SJSA1 (cell line): ENCODE measurements around the gene GNAS-AS1. TPM values are rescaled to one million over a fixed set of nuclear protein-coding genes. Genes with fewer than 3 reads are reported as not detected.

Source experiments
- DNase-seq, 2 experiments: peaks; one replicate each; pipeline ENCODE4 v3.0.0-alpha.2; 2015 to 2020; ENCODE audit warnings: low spot score in 2 of 2, low read depth in 1 of 2
- H3K27ac ChIP-seq: fragments of 250-450 bp; sonication (Bioruptor Pico); 2 replicates; pipeline ENCODE4 v1.5.1; 2020; ENCODE audit warnings: mild to moderate bottlenecking, moderate library complexity
- H3K27me3 ChIP-seq: fragments of 250-450 bp; sonication (Bioruptor Pico); replicated peaks from 2 replicates; pipeline ENCODE4 v1.5.1; 2020; ENCODE audit warnings: mild to moderate bottlenecking, moderate library complexity
- H3K36me3 ChIP-seq: fragments of 250-450 bp; sonication (Bioruptor Pico); 2 replicates; pipeline ENCODE4 v1.5.1; 2020; ENCODE audit warnings: mild to moderate bottlenecking
- H3K4me1 ChIP-seq: fragments of 250-450 bp; sonication (Bioruptor Pico); replicated peaks from 2 replicates; pipeline ENCODE4 v1.6.1; 2021; ENCODE audit warnings: mild to moderate bottlenecking
- H3K4me3 ChIP-seq: fragments of 250-450 bp; sonication (Bioruptor Pico); 2 replicates; pipeline ENCODE4 v1.5.1; 2020; ENCODE audit warnings: mild to moderate bottlenecking
- H3K9me3 ChIP-seq: fragments of 250-450 bp; sonication (Bioruptor Pico); replicated peaks from 2 replicates; pipeline ENCODE4 v1.5.1; 2020; ENCODE audit warnings: mild to moderate bottlenecking
- total RNA-seq: library from RNA; depleted of rRNA; stranded (reverse); fragments of >200 nt; shearing (Covaris generic); gene quantifications from 2 replicates; pipeline ENCODE4 v1.2.3, GENCODE V29; 2014; rRNA removed

Gene GNAS-AS1
- total RNA-seq, 1 experiment from 2014 or later = not detected

DNA sequence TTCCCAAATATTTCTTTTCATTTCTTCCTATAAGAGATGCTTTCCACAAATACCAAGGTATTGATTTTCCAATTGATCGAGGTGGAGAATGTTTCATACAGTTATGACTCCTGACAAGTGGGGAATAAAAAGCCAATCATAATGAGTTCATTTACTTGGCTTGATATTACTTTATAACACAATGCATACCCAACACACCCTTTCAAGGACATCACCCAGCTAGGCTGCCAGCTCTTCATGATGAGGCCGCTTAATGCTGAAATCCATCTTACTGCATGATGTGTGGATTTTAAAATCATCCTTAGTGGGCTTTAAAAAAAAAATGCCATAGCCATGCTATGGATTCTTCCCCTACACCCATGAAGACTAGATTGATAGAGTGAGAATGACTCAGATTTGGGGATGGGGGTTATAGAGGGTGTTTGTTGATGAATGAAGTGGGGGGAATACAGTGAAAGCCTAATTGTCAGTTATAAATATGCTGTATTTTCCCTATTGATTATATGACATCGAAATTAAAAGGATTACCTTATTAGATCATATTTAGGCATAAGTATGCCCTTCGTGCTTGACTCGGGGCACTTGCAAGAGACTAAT, 75.9 kb downstream of the GNAS-AS1 start:
- H3K9me3 ChIP-seq = no peaks in the 10 kb centered on the region
- H3K27ac ChIP-seq = no peak overlapping the region
- no peaks in the 10 kb centered on the region for H3K4me1 ChIP-seq
- no peak overlapping the region for H3K4me3 ChIP-seq
- no peaks in the 10 kb centered on the region for H3K36me3 ChIP-seq
- DNase-seq = no peak
- peaks cover 9% of the 10 kb centered on the region; the same call in 1 of the 2 replicates for H3K27me3 ChIP-seq

- Histone ChIP-seq H3K27me3 (peaks cover 10% of the 10 kb centered on the region; the same call in 1 of the 2 replicates), H3K4me1 (no peaks in the 10 kb centered on the region), H3K4me3 (no peak overlapping the region), H3K9me3 (no peaks in the 10 kb centered on the region), H3K36me3 (no peaks in the 10 kb centered on the region), H3K27ac (no peak overlapping the region)
- DNase-seq = no peak
These were observed 76.5 kb downstream of the GNAS-AS1 start for GRCh38 chr20:58774214-58774613.

- Histone ChIP-seq H3K9me3 (no peaks in the 10 kb centered on the region), H3K27ac (no peak overlapping the region), H3K27me3 (peaks cover 8% of the 10 kb centered on the region; the same call in 1 of the 2 replicates), H3K4me3 (no peak overlapping the region), H3K4me1 (no peaks in the 10 kb centered on the region), H3K36me3 (no peaks in the 10 kb centered on the region)
- no peak for DNase-seq
These were observed 77.9 kb downstream of the GNAS-AS1 start for GRCh38 chr20:58772786-58773185.

Other genes starting within 250 kb of the GNAS-AS1 start
- gene STX16, start 199.6 kb downstream of the GNAS-AS1 start, total RNA-seq = 26.2 and 32.7 TPM in 2 replicates
- gene NPEPL1, start 158.1 kb downstream of the GNAS-AS1 start, total RNA-seq = 6.8 and 7.7 TPM in 2 replicates
- gene GNAS, start 1.8 kb upstream of the GNAS-AS1 start, total RNA-seq = 726 and 1,015 TPM in 2 replicates
- 43.9 and 50.0 TPM in 2 replicates for gene NELFCD, start 130.4 kb upstream of the GNAS-AS1 start, total RNA-seq
- gene CTSZ, start 156.4 kb upstream of the GNAS-AS1 start, total RNA-seq = 140 and 168 TPM in 2 replicates
- 0.05 TPM in 1 of 2 replicates, not detected in the other for gene TUBB1, start 168.5 kb upstream of the GNAS-AS1 start, total RNA-seq
- 47.4 and 48.4 TPM in 2 replicates for gene ATP5F1E, start 181.4 kb upstream of the GNAS-AS1 start, total RNA-seq
- 102 and 127 TPM in 2 replicates for gene PRELID3B, start 191.9 kb upstream of the GNAS-AS1 start, total RNA-seq